Measurements from ENCODE around the gene TWIST2. TPM values are rescaled to one million over a fixed set of nuclear protein-coding genes. Genes with fewer than 3 reads are reported as not detected.

The TWIST2 gene
- total RNA-seq, 1 experiment from 2014 or later: 0.22 TPM

GRCh38 chr2:238881353-238882081, 33.6 kb downstream of the TWIST2 start:
- Histone ChIP-seq H4K91ac (ENCODE audit: insufficient read length, low read depth, low read length) (no peak overlapping the region), H3K27ac (ENCODE audit: insufficient read length, low read depth, low read length) (no peak overlapping the region), H2AK5ac (ENCODE audit: insufficient read length, low read length) (no peak overlapping the region), H2BK12ac (ENCODE audit: insufficient read length, low read depth, low read length) (no peak overlapping the region), H3K23me2 (ENCODE audit: insufficient read length, low read depth, low read length, poor library complexity, severe bottlenecking) (no peaks in the 10 kb centered on the region), H3K14ac (ENCODE audit: insufficient read depth, low read length) (no peak overlapping the region), H3T11ph (ENCODE audit: low read length) (no peak overlapping the region), H4K5ac (ENCODE audit: insufficient read length, low read depth, low read length) (no peak overlapping the region), H3K18ac (ENCODE audit: insufficient read length, low read depth, low read length) (no peak overlapping the region), H3K23ac (ENCODE audit: insufficient read length, low read depth, low read length) (no peak overlapping the region), H2BK20ac (ENCODE audit: low read depth, low read length, poor library complexity, severe bottlenecking) (no peak overlapping the region), H3K4me2 (ENCODE audit: insufficient read depth, insufficient read length, low read length) (no peak overlapping the region), H3K9me3 (ENCODE audit: control insufficient read depth, low read depth, low read length) (no peaks in the 10 kb centered on the region), H2BK15ac (ENCODE audit: low read depth, low read length) (no peak overlapping the region), H3K9ac (ENCODE audit: extremely low read depth, insufficient read length, low read length) (no peak overlapping the region), H3K79me2 (ENCODE audit: insufficient read depth, low read length) (no peaks in the 10 kb centered on the region), H3K27me3 (ENCODE audit: insufficient read depth, low read length) (no peaks in the 10 kb centered on the region), H2AFZ (ENCODE audit: low read length) (no peak overlapping the region), H4K8ac (replicated peaks; ENCODE audit: insufficient read length, low read depth, low read length) (no peak overlapping the region), H4K20me1 (ENCODE audit: control insufficient read depth, insufficient read depth, insufficient read length) (no peaks in the 10 kb centered on the region), H3K79me1 (ENCODE audit: insufficient read depth, low read depth, low read length, poor library complexity, severe bottlenecking) (no peaks in the 10 kb centered on the region), H2BK120ac (ENCODE audit: low read depth, low read length, poor library complexity, severe bottlenecking) (no peak overlapping the region), H2BK5ac (ENCODE audit: insufficient read length, low read length) (no peak overlapping the region), H3K4me1 (ENCODE audit: insufficient read depth, low read length) (no peaks in the 10 kb centered on the region), H3K56ac (ENCODE audit: insufficient read length, low read depth, low read length) (no peak overlapping the region), H3K4ac (ENCODE audit: low read depth, low read length) (no peak overlapping the region)
- Mint-ChIP-seq H3K27me3 (ENCODE audit: low read depth) (peaks cover 22% of the 10 kb centered on the region), H3K27ac (no peak overlapping the region), H3K4me3 (no peak overlapping the region), H3K36me3 (ENCODE audit: insufficient read depth in 1 of 3, low read depth in 3 of 3) (peaks cover 0 to under 1% (median 0%) of the 10 kb centered on the region in 3 experiments; a peak in 1 of 7 replicates), H3K4me1 (no peaks in the 10 kb centered on the region), H3K9me3 (peaks cover 2 to 3% of the 10 kb centered on the region in 2 experiments; a peak in 2 of 5 replicates)
- TF ChIP-seq CTCF (conservative IDR thresholded peaks at IDR 0.05): no peak
- WGBS (ENCODE audit: extremely low coverage, insufficient read length, low lambda C conversion rate): 100% methylated on average over 2 of the region's 7 CpGs
- DNase-seq: no peak

Data from H9 (cell line).